Activated naive CD4-positive, alpha-beta T cell treated with anti-CD3 and anti-CD28 coated beads, Interleukin-2, amount 50 U/mL, for 72 hours (primary cell): ENCODE measurements around the gene SSPN. TPM values are rescaled to one million over a fixed set of nuclear protein-coding genes. Genes with fewer than 3 reads are reported as not detected.
A peak's percentile ranks its signal among the peaks of the same experiment; 100 is the strongest.

ENCODE experiments used
- ATAC-seq, 2 donors: fragments of 150-1000 bp; cut with Tn5 transposase; 2 replicates each; pipeline ENCODE4 v1.10.0; 2021; ENCODE audit warnings: mild to moderate bottlenecking in 2 of 2, moderate library complexity in 2 of 2
- DNase-seq, 2 donors: peaks; one replicate each; pipeline ENCODE4 v3.0.0; 2021 to 2022; ENCODE audit warnings: low spot score in 2 of 2
- H3K27ac Mint-ChIP-seq, 2 donors: one replicate each; pipeline ENCODE4 v1.8.0; 2022; ENCODE audit warnings: mild to moderate bottlenecking in 2 of 2, mixed read lengths in 2 of 2
- H3K36me3 Mint-ChIP-seq, 2 donors: one replicate each; pipeline ENCODE4 v1.8.0; 2022; ENCODE audit warnings: mixed read lengths in 2 of 2
- H3K9me3 Mint-ChIP-seq, 2 donors: one replicate each; pipeline ENCODE4 v1.8.0; 2022; ENCODE audit warnings: mixed read lengths in 2 of 2
- total RNA-seq, 2 donors: library from RNA; stranded (reverse); gene quantifications; one replicate each; pipeline ENCODE4 v1.2.3, GENCODE V29; 2022

SSPN gene
- total RNA-seq: not detected

- no peaks in the 10 kb centered on the region for H3K9me3 Mint-ChIP-seq
- no peaks in the 10 kb centered on the region for H3K36me3 Mint-ChIP-seq
- H3K27ac Mint-ChIP-seq: no peak within 1 kb of the TSS
- peak in 1 of 2 donors; percentile 54 for ATAC-seq
- peak in 1 of 2 donors; percentile 16 for DNase-seq
Measured at GRCh38 chr12:26195250-26195640, at the start of gene SSPN. Gene SSPN (plus strand): TSS chr12:26195573. CDS start chr12:26195673, 100 bp downstream.

GRCh38 chr12:26148291-26148690 is 47.1 kb upstream of the SSPN start:
- no peaks in the 10 kb centered on the region for H3K9me3 Mint-ChIP-seq
- ATAC-seq: no peak
- no peaks in the 10 kb centered on the region for H3K36me3 Mint-ChIP-seq
- H3K27ac Mint-ChIP-seq: no peak overlapping the region
- DNase-seq: no peak

GRCh38 chr12:26149968-26150500 is 45.3 kb upstream of the SSPN start:
- no peaks in the 10 kb centered on the region for H3K36me3 Mint-ChIP-seq
- no peak for ATAC-seq
- no peak for DNase-seq
- no peaks in the 10 kb centered on the region for H3K9me3 Mint-ChIP-seq
- no peak overlapping the region for H3K27ac Mint-ChIP-seq

- H3K27ac Mint-ChIP-seq: no peak overlapping the region
- no peaks in the 10 kb centered on the region for H3K9me3 Mint-ChIP-seq
- no peaks in the 10 kb centered on the region for H3K36me3 Mint-ChIP-seq
- DNase-seq (no peak), ATAC-seq (no peak)
Measured at GRCh38 chr12:26150736-26151450, 44.5 kb upstream of the SSPN start.

GRCh38 chr12:26152507-26153102 is 42.8 kb upstream of the SSPN start:
- H3K36me3 Mint-ChIP-seq: no peaks in the 10 kb centered on the region
- no peaks in the 10 kb centered on the region for H3K9me3 Mint-ChIP-seq
- DNase-seq (no peak), ATAC-seq (no peak)
- no peak overlapping the region for H3K27ac Mint-ChIP-seq

- DNase-seq (no peak), ATAC-seq (no peak)
- Mint-ChIP-seq H3K36me3 (no peaks in the 10 kb centered on the region), H3K9me3 (no peaks in the 10 kb centered on the region), H3K27ac (no peak overlapping the region)
Measured at GRCh38 chr12:26153421-26154154, 41.8 kb upstream of the SSPN start.

GRCh38 chr12:26156201-26156871 is 39.0 kb upstream of the SSPN start:
- H3K36me3 Mint-ChIP-seq: no peaks in the 10 kb centered on the region
- ATAC-seq (no peak), DNase-seq (no peak)
- H3K9me3 Mint-ChIP-seq: no peaks in the 10 kb centered on the region
- no peak overlapping the region for H3K27ac Mint-ChIP-seq

- ATAC-seq: no peak
- Mint-ChIP-seq H3K9me3 (no peaks in the 10 kb centered on the region), H3K27ac (no peak overlapping the region), H3K36me3 (no peaks in the 10 kb centered on the region)
- DNase-seq: no peak
Measured at GRCh38 chr12:26157001-26157400, 38.4 kb upstream of the SSPN start.

GRCh38 chr12:26158078-26158764 is 37.2 kb upstream of the SSPN start:
- Mint-ChIP-seq H3K27ac (no peak overlapping the region), H3K36me3 (no peaks in the 10 kb centered on the region), H3K9me3 (no peaks in the 10 kb centered on the region)
- no peak for DNase-seq
- ATAC-seq: no peak

- Mint-ChIP-seq H3K9me3 (no peaks in the 10 kb centered on the region), H3K36me3 (no peaks in the 10 kb centered on the region), H3K27ac (no peak overlapping the region)
- ATAC-seq (no peak), DNase-seq (no peak)
Measured at GRCh38 chr12:26162174-26162573, 33.2 kb upstream of the SSPN start.

GRCh38 chr12:26162905-26163304 is 32.5 kb upstream of the SSPN start:
- Mint-ChIP-seq H3K9me3 (no peaks in the 10 kb centered on the region), H3K36me3 (no peaks in the 10 kb centered on the region), H3K27ac (no peak overlapping the region)
- ATAC-seq: no peak
- no peak for DNase-seq

GRCh38 chr12:26164118-26164517 is 31.3 kb upstream of the SSPN start:
- Mint-ChIP-seq H3K36me3 (no peaks in the 10 kb centered on the region), H3K27ac (no peak overlapping the region), H3K9me3 (no peaks in the 10 kb centered on the region)
- DNase-seq: no peak
- ATAC-seq: no peak

GRCh38 chr12:26172013-26172412 is 23.4 kb upstream of the SSPN start:
- DNase-seq: no peak
- H3K9me3 Mint-ChIP-seq: no peaks in the 10 kb centered on the region
- H3K27ac Mint-ChIP-seq: no peak overlapping the region
- H3K36me3 Mint-ChIP-seq: no peaks in the 10 kb centered on the region
- ATAC-seq: no peak

- Mint-ChIP-seq H3K36me3 (no peaks in the 10 kb centered on the region), H3K27ac (no peak overlapping the region), H3K9me3 (no peaks in the 10 kb centered on the region)
- no peak for ATAC-seq
- DNase-seq: no peak
Measured at GRCh38 chr12:26172539-26172938, 22.8 kb upstream of the SSPN start.

- no peaks in the 10 kb centered on the region for H3K36me3 Mint-ChIP-seq
- no peak for DNase-seq
- H3K27ac Mint-ChIP-seq: no peak overlapping the region
- ATAC-seq: no peak
- no peaks in the 10 kb centered on the region for H3K9me3 Mint-ChIP-seq
Measured at GRCh38 chr12:26172946-26173552, 22.3 kb upstream of the SSPN start.

- H3K9me3 Mint-ChIP-seq: no peaks in the 10 kb centered on the region
Measured at GRCh38 chr12:26176725-26177124, 18.6 kb upstream of the SSPN start.

More at GRCh38 chr12:26176725-26177124, 18.6 kb upstream of the SSPN start:
- H3K36me3 Mint-ChIP-seq: no peaks in the 10 kb centered on the region
- ATAC-seq: no peak
- H3K27ac Mint-ChIP-seq: no peak overlapping the region
- no peak for DNase-seq
